Coronary artery (tissue), 2 donors: ENCODE measurements around the gene SH2D5.

Source experiments
- DNase-seq: peaks from one replicate; pipeline ENCODE4 v3.0.0-alpha.2; 2017; ENCODE audit warnings: low spot score
- H3K27ac ChIP-seq, 2 donors: fragments of 200-600 bp; sonication (generic); one replicate each; pipeline ENCODE4 v1.5.1; 2016 to 2019
- H3K4me3 ChIP-seq: fragments of 200-600 bp; sonication (generic); 2 replicates; pipeline ENCODE4 v1.5.1; 2016; ENCODE audit warnings: mild to moderate bottlenecking, moderate library complexity
- CTCF ChIP-seq: fragments of 200-600 bp; sonication (generic); IDR thresholded peaks from one replicate; pipeline ENCODE4 v1.5.1; 2019; ENCODE audit warnings: antibody characterized with exemption

Gene SH2D5

DNA sequence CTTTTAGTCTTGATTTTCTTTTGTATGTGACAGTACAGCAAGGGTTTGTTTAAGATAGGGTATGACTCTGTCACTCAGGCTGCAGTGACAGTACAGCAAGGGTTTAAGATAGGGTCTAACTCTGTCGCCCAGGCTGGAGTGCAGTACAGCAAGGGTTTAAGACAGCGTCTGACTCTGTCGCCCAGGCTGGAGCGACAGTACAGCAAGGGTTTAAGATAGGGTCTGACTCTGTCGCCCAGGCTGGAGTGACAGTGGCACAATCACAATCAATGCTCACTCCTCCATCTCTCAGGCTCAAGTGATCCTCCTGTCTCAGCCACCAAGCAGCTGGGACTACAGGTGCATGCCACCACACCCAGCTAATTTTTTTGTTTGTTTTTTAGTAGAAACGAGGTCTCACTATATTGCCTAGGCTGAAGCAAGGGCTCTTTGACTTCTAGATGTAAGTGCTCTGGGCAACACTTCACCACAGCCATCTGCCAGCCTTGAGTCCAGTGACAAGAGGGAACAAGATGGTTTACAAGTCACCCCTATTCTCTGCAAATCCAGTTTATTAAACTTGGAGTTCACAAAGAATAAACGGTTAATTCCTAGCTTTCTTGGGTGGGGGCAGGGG, 965 bp upstream of the SH2D5 start:
- H3K27ac ChIP-seq, result peak overlapping the region; percentile 54 to 76
- peak overlapping the region; percentile 74 for H3K4me3 ChIP-seq
- DNase-seq, result no peak
- TF ChIP-seq CTCF, result no peak

GRCh38 chr1:20732071-20732587, 374 bp downstream of the SH2D5 start:
- H3K4me3 ChIP-seq, result peak overlapping the region; percentile 74
- H3K27ac ChIP-seq, result no peak overlapping the region
- TF ChIP-seq CTCF, result no peak
- peak; percentile 74 for DNase-seq

DNA sequence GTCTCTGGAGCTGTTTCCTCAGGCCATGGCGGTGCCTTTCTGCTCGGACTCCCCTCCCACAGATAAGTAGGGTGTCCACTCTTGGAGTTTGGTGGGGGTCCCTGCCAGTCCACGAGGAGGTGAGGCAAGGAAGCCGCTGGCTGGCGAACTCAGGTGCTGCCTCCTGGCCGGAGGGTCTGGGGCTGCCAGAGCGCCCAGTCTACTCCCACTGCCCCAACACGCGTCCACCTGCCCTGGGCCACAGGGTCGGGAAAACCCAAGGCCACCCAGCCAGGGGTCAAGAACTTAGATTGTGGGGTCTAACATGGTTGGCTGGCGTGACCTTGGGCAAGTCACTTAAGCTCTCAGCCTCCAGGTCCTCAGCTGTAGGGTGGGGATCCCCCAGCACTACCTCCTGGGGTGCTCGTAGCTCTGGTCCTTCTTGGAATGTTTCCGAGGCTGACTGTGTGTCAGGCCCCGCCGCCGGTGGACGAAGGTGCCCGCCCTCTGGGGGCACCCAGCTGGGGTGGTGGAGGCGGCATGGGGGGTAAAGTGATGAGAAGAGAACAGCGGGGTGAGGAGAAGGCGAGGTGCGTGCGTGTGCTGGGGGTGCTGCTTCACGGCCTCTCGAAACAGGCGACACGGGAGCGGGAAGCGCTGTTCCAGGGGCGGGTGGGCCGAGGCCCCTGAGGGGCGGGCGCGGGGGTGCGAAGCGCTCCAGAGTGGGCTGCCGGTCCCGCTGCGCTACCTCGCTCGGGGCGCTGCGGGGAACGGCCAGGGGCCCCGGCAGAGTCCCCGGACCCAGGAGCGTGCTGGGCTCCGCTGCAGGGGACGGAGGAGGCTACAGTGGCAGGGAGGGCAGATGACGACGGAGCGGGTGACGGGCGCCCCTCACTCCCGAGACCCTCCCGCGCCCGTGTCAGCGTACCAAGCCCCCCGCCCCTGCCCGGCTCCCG, 1.2 kb downstream of the SH2D5 start:
- TF ChIP-seq CTCF, result no peak
- DNase-seq, result peak; percentile 70
- H3K27ac ChIP-seq, result no peak overlapping the region
- H3K4me3 ChIP-seq, result peak overlapping the region; percentile 74

GRCh38 chr1:20730690-20731056, 1.8 kb downstream of the SH2D5 start:
- no peak for DNase-seq
- Histone ChIP-seq H3K27ac (no peak overlapping the region), H3K4me3 (peak overlapping the region; percentile 74)
- TF ChIP-seq CTCF, result no peak

GRCh38 chr1:20729990-20730689, 2.4 kb downstream of the SH2D5 start:
- DNase-seq, result no peak
- Histone ChIP-seq H3K4me3 (no peak overlapping the region), H3K27ac (no peak overlapping the region)
- TF ChIP-seq CTCF, result no peak

- DNase-seq, result peak; percentile 70
- Histone ChIP-seq H3K4me3 (no peak overlapping the region), H3K27ac (no peak overlapping the region)
- TF ChIP-seq CTCF, result no peak
Measured at GRCh38 chr1:20729155-20729931, 3.2 kb downstream of the SH2D5 start.
